Fibroblast of mammary gland (primary cell): ENCODE measurements around the gene MYL5.
"Not testable (repeated sequence)": the region's sequence is repeated elsewhere in the genome, so short reads cannot be mapped to it uniquely, and the experiment has no call there.

Source experiments
- DNase-seq: peaks from one replicate; pipeline ENCODE4 v3.0.0-alpha.2; 2010; ENCODE audit warnings: low read depth
- H3K4me3 ChIP-seq: 2 replicates; pipeline ENCODE4 v1.5.1; 2011; ENCODE audit warnings: low read depth, mild to moderate bottlenecking, low read length, moderate library complexity; ENCODE audit not compliant: control insufficient read depth
- TF ChIP-seq, protein P1 (sequence below): conservative IDR thresholded peaks from 2 replicates; pipeline ENCODE4 v1.5.1; 2011; ENCODE audit warnings: low read depth, low read length, inconsistent platforms; ENCODE audit not compliant: control insufficient read depth, insufficient read depth

MYL5 gene

DNA sequence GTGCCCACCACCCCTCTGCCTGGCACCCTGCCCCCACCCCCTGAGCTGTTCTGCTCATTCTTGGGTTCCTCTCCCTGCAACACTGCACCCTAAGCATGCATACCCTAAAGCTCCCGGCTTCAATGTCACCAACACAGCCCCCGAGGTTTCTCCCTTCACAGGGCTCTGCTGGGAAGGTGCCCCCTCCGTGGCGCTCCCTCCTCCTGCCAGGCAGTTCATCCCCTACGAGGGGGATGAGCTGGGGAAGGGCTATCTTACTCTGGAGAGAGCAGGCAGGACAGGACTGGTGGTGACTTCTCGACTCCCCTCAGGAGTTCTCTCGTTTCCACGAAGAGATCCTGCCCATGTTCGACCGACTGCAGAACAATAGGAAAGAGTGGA lies 6.8 kb upstream of the MYL5 start:
- no peak overlapping the region for H3K4me3 ChIP-seq
- TF ChIP-seq, protein P1, sequence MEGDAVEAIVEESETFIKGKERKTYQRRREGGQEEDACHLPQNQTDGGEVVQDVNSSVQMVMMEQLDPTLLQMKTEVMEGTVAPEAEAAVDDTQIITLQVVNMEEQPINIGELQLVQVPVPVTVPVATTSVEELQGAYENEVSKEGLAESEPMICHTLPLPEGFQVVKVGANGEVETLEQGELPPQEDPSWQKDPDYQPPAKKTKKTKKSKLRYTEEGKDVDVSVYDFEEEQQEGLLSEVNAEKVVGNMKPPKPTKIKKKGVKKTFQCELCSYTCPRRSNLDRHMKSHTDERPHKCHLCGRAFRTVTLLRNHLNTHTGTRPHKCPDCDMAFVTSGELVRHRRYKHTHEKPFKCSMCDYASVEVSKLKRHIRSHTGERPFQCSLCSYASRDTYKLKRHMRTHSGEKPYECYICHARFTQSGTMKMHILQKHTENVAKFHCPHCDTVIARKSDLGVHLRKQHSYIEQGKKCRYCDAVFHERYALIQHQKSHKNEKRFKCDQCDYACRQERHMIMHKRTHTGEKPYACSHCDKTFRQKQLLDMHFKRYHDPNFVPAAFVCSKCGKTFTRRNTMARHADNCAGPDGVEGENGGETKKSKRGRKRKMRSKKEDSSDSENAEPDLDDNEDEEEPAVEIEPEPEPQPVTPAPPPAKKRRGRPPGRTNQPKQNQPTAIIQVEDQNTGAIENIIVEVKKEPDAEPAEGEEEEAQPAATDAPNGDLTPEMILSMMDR, result no peak
- no peak for DNase-seq

DNA sequence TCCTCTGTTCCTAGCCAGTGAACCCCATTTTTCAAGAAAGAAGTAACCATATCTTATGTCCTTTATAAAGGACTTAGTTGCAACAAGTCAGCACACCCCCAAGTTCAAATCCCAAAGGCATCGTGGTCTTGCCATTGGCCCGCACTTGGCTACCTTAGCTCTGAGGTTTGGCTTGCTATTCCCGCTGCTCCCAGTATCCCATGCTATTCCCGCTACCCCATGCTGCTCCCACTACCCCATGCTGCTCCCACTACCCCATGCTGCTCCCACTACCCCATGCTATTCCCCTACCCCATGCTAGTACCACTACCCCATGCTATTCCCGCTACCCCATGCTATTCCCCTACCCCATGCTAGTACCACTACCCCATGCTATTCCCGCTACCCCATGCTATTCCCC lies 6.1 kb upstream of the MYL5 start:
- not testable (repeated sequence) for H3K4me3 ChIP-seq, DNase-seq

DNA sequence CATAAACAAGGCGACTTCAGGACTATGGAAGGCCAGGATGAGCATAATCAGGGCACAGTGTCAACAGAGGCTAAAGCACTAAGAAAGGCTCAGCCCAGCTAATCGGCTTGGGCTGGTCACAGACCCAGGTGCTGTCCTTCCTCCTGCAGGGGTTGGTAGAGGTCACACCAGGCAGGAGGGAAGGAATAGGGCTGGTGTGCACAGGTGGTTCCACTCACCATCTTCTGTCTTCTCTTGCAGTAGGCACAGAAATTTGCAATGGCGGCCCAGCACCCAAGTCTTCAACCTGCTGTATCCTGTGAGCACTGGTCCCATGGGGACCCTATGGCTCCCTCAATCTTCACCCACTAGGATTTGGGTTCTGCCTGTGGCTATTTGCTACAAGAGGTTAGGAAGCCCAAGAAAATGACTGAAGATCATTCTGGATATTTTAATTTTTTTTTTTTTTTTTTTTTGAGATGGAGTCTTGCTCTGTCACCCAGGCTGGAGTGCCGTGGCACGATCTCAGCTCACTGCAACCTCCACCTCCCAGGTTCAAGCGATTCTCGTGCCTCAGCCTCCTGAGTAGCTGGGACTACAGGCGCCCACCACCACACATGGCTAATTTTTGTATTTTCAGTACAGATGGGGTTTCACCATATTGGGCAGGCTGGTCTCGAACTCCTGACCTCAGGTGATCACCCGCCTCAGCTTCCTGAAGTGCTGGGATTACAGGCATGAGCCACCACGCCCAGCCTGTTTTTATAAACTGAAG lies 4.4 kb upstream of the MYL5 start:
- DNase-seq, H3K4me3 ChIP-seq: not testable (repeated sequence)

DNA sequence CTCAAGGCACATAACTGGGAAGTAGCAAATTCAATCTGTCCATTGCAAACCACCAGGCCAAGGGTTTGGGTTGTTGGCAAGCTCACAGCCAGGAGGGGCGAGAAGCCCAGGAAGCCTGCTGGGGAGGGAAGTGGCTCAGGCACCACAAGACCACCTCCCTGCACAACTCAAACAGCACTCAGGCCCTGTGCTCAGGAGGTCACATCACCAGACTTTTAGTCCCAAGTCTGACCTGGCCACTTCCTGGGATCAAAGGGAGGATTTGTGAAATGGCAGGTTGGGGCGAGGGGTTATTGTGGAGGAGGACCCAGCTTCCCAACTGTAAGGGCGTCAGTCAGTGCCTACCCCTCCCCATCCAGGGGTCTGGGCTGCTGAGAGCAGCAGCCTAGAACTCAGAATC lies 2.6 kb upstream of the MYL5 start:
- TF ChIP-seq, protein P1, result no peak
- H3K4me3 ChIP-seq, result no peak overlapping the region
- DNase-seq, result no peak

DNA sequence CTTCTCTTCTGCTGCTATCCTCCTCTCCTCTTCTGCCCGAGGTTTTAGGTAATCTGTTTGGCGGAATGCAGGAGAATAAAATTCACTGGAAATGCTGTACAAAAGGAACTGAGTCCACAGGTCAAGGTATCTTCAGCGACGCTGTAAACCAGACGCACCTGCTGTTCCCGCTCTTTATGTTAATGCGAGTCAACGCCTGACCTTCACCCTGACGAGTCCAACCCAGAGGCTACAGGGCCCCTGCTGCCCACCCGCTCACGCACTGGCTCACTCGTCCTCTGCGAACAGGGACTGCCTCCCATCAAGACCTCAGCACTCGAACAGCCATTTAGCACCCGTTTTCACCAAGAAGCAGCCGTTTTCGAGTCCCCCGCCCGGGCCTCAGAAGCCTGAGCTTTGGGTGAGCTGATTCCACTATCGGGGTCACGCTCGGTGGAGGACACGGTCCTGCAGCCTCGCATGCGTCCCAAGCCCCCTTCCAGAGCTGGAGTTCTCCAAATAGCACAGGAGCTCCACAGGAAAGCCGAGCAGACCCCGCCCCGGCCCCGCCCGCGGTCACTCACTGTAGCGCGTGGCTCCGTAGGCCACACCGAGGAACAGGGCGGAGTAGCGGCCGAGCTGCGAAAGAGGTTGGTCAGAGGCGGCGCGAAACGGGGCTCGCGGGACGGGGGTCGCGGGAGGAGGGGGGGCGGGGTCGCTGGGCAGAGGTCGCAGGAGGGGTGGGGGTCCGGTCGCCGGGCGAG lies 822 bp upstream of the MYL5 start:
- H3K4me3 ChIP-seq, result peak overlapping the region; percentile 78
- DNase-seq, result no peak
- TF ChIP-seq, protein P1, result no peak

DNA sequence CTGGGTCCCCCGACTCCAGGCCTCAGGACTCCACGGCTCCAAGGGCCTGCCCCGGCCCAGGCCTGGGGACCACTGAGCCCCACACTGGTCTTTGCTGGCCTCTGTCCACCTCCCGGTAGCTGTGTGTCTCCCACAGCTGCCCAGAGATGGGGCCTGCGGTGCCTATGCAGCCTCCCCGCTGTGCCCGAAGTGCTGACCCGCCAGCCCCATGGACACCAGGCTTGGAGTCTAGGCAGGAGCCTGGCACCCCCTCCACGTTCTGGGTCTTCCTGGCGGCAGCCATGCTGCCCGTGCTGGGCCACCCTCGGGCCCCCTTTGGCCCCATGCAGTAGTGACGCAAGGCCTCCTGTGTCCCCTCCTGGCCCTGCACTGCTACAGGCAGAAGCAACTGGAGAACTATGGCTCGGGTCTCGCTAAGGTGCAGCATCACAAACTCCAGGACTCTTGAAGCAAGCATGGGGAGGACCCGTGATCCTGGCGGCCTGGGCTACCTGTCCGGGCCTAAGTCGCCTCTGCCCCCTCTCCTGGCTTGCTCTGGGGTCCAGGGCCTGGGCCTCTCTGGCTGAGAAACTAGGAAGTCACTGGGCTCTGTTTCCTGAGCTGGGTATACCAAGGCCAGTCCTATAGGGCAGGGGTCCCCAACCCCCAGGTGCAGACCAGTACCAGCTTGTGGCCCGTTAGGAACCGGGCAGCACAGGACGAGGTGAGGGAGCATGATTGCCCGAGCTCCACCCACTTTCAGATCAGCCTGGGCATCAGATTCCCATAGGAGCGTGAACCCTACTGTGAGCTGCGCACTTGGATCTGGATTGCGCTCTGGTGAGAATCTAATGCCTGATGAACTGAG lies 917 bp downstream of the MYL5 start:
- DNase-seq, result no peak
- TF ChIP-seq, protein P1, result no peak
- H3K4me3 ChIP-seq, result peak overlapping the region; percentile 67

DNA sequence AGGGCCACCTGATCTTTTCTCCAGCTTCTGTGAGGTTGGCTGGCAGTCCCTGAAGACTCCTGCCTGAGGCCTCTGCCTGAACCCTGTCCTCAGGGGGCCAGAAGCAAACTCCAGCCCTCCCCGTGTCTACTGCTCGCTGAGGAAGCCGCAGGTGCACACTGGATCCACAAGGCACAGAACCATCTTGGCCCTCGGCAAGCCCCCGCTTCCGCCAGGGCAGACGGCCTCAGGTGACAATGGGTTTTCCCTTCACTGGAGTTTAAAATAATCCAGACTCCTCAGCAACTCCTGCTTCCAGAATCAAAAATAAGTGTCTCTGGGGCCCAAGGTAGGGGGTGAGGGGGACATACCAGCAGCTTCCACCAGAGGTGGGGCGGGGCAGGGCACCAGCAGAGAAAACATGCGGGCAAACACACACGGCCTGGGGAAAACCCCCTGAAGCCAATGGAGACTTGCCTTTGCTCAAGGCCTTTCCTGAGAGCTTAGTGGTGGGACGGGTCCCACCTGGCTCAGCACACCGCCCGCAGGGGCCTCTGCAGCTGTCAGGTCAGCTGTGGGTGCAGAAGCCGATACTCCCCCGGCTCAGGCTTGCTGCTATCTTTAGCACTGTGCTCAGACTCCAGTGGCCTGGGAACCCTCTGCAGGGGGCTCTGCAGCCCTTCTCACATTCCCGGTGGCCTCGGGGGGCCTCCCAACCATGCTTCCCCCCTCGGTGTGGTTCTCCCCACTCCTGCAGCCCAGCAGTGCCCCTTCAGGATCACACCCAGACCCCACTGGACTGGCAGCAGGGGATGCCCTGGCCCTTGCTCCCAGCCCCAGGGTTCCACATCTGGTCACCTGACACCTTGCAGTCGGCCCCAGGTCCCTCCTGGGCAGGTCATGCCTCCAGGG lies 1.9 kb downstream of the MYL5 start:
- DNase-seq, result no peak
- H3K4me3 ChIP-seq, result no peak overlapping the region
- TF ChIP-seq, protein P1, result no peak
